GM10847 (cell line): Measurements from ENCODE around the gene SERTM2.

Source experiments
- POLR2A ChIP-seq: IDR thresholded peaks from 2 replicates; pipeline ENCODE4 v1.6.1; 2011; ENCODE audit not compliant: insufficient read length; ENCODE audit errors: extremely low read depth

SERTM2 gene

GRCh38 chrX:111511477-111511876, at the start of gene SERTM2:
Gene SERTM2, plus strand, starts transcription at chrX:111511645. Its CDS starts 7,213 bp downstream, at chrX:111518858.
- TF ChIP-seq POLR2A, result no peak

GRCh38 chrX:111465669-111466068, 45.8 kb upstream of the SERTM2 start:
- no peak for TF ChIP-seq POLR2A

- TF ChIP-seq POLR2A, result no peak
Measured at GRCh38 chrX:111467896-111468295, 43.5 kb upstream of the SERTM2 start.

- no peak for TF ChIP-seq POLR2A
Measured at GRCh38 chrX:111470681-111471403, 40.6 kb upstream of the SERTM2 start.

GRCh38 chrX:111481896-111482295, 29.5 kb upstream of the SERTM2 start:
- TF ChIP-seq POLR2A, result no peak

GRCh38 chrX:111483135-111483534, 28.3 kb upstream of the SERTM2 start:
- no peak for TF ChIP-seq POLR2A

- no peak for TF ChIP-seq POLR2A
Measured at GRCh38 chrX:111483881-111484280, 27.6 kb upstream of the SERTM2 start.

- TF ChIP-seq POLR2A, result no peak
Measured at GRCh38 chrX:111490688-111491087, 20.8 kb upstream of the SERTM2 start.

- TF ChIP-seq POLR2A, result no peak
Measured at GRCh38 chrX:111492085-111492484, 19.4 kb upstream of the SERTM2 start.

GRCh38 chrX:111498538-111499103, 12.8 kb upstream of the SERTM2 start:
- TF ChIP-seq POLR2A, result no peak

- no peak for TF ChIP-seq POLR2A
Measured at GRCh38 chrX:111503485-111503993, 7.9 kb upstream of the SERTM2 start.

- no peak for TF ChIP-seq POLR2A
Measured at GRCh38 chrX:111504941-111505340, 6.5 kb upstream of the SERTM2 start.

GRCh38 chrX:111505783-111506182, 5.7 kb upstream of the SERTM2 start:
- no peak for TF ChIP-seq POLR2A

- TF ChIP-seq POLR2A, result no peak
Measured at GRCh38 chrX:111506826-111507225, 4.6 kb upstream of the SERTM2 start.

GRCh38 chrX:111507933-111508332, 3.5 kb upstream of the SERTM2 start:
- TF ChIP-seq POLR2A, result no peak

- no peak for TF ChIP-seq POLR2A
Measured at GRCh38 chrX:111515298-111515697, 3.9 kb downstream of the SERTM2 start.

- no peak for TF ChIP-seq POLR2A
Measured at GRCh38 chrX:111518667-111519066, 7.2 kb downstream of the SERTM2 start.
